Trophoblast cell (in vitro differentiated cells and primary cell): ENCODE data around the gene BAIAP2L1.

Experiments
- DNase-seq, 2 donors: peaks; one replicate each; pipeline ENCODE4 v3.0.0-alpha.2; 2016
- H2AFZ ChIP-seq: 2 replicates; pipeline ENCODE4 v1.6.1; 2013; ENCODE audit warnings: low read length, moderate library complexity, mild to moderate bottlenecking; ENCODE audit not compliant: insufficient read depth, poor library complexity
- H2AK5ac ChIP-seq: 2 replicates; pipeline ENCODE4 v1.6.1; 2013; ENCODE audit warnings: mild to moderate bottlenecking, low read length
- H2BK120ac ChIP-seq: 2 replicates; pipeline ENCODE4 v1.6.1; 2013; ENCODE audit warnings: low read length, mild to moderate bottlenecking, moderate library complexity; ENCODE audit not compliant: insufficient read depth, poor library complexity
- H2BK12ac ChIP-seq: 2 replicates; pipeline ENCODE4 v1.6.1; 2013; ENCODE audit warnings: mild to moderate bottlenecking, low read length, moderate library complexity
- H2BK5ac ChIP-seq: 2 replicates; pipeline ENCODE4 v1.6.1; 2013; ENCODE audit warnings: low read length, low read depth, moderate library complexity, mild to moderate bottlenecking; ENCODE audit not compliant: poor library complexity
- H3K14ac ChIP-seq: 2 replicates; pipeline ENCODE4 v1.6.1; 2013; ENCODE audit warnings: mild to moderate bottlenecking, low read length
- H3K18ac ChIP-seq: 2 replicates; pipeline ENCODE4 v1.6.1; 2013; ENCODE audit warnings: mild to moderate bottlenecking, low read length
- H3K23ac ChIP-seq: 2 replicates; pipeline ENCODE4 v1.6.1; 2013; ENCODE audit warnings: low read length
- H3K27ac ChIP-seq: 2 replicates; pipeline ENCODE4 v1.5.1; 2013; ENCODE audit warnings: low read depth, mild to moderate bottlenecking, inconsistent platforms, low read length, moderate library complexity
- H3K27me3 ChIP-seq: 2 replicates; pipeline ENCODE4 v1.6.1; 2013; ENCODE audit warnings: inconsistent platforms, mild to moderate bottlenecking, low read length, moderate library complexity; ENCODE audit not compliant: insufficient read depth
- H3K36me3 ChIP-seq, 2 experiments: 1 replicate in 1 of 2; 2 replicates in 1 of 2; pipeline ENCODE4 v1.6.1; 2013; ENCODE audit warnings: low read length in 2 of 2, mild to moderate bottlenecking in 2 of 2, moderate library complexity in 1 of 2; ENCODE audit not compliant: insufficient read depth in 2 of 2, control insufficient read depth in 1 of 2
- H3K4ac ChIP-seq: 2 replicates; pipeline ENCODE4 v1.6.1; 2013; ENCODE audit warnings: low read depth, mild to moderate bottlenecking, low read length, moderate library complexity
- H3K4me1 ChIP-seq, 2 experiments: 1 replicate in 1 of 2; 2 replicates in 1 of 2; pipeline ENCODE4 v1.6.1; 2013; ENCODE audit warnings: low read length in 2 of 2, mild to moderate bottlenecking in 2 of 2, moderate library complexity in 1 of 2; ENCODE audit not compliant: insufficient read depth in 2 of 2, control insufficient read depth in 1 of 2
- H3K4me2 ChIP-seq: 2 replicates; pipeline ENCODE4 v1.6.1; 2013; ENCODE audit warnings: inconsistent platforms, mild to moderate bottlenecking, low read length, moderate library complexity
- H3K4me3 ChIP-seq: 2 replicates; pipeline ENCODE4 v1.5.1; 2013; ENCODE audit warnings: mild to moderate bottlenecking, low read depth, low read length, inconsistent platforms
- H3K79me1 ChIP-seq: one replicate; pipeline ENCODE4 v1.6.1; 2013; ENCODE audit warnings: low read length
- H3K79me2 ChIP-seq: 2 replicates; pipeline ENCODE4 v1.6.1; 2013; ENCODE audit warnings: low read length, mild to moderate bottlenecking; ENCODE audit not compliant: control insufficient read depth, insufficient read depth, poor library complexity
- H3K9ac ChIP-seq: 2 replicates; pipeline ENCODE4 v1.6.1; 2013; ENCODE audit warnings: mild to moderate bottlenecking, low read length
- H3K9me3 ChIP-seq: 2 replicates; pipeline ENCODE4 v1.6.1; 2013; ENCODE audit warnings: low read depth, mild to moderate bottlenecking, control low read depth, inconsistent platforms, low read length; ENCODE audit not compliant: insufficient read depth
- H4K12ac ChIP-seq: 2 replicates; pipeline ENCODE4 v1.6.1; 2013; ENCODE audit warnings: low read depth, mild to moderate bottlenecking, low read length, moderate library complexity
- H4K8ac ChIP-seq: 2 replicates; pipeline ENCODE4 v1.6.1; 2013; ENCODE audit warnings: low read depth, mild to moderate bottlenecking, low read length, moderate library complexity
- H4K91ac ChIP-seq: one replicate; pipeline ENCODE4 v1.6.1; 2013; ENCODE audit warnings: low read depth, mild to moderate bottlenecking, low read length, moderate library complexity
- WGBS: extraction: QIAGEN DNeasy Blood & Tissue Kit; methylation state at CpG from one replicate; pipeline ENCODE4 v1.1.7; 2013; ENCODE audit warnings: missing lambda C conversion rate; ENCODE audit not compliant: insufficient read length, insufficient coverage; ENCODE audit errors: extremely low coverage; 5-methylcytosine and 5-hydroxymethylcytosine counted together

Gene BAIAP2L1

DNA sequence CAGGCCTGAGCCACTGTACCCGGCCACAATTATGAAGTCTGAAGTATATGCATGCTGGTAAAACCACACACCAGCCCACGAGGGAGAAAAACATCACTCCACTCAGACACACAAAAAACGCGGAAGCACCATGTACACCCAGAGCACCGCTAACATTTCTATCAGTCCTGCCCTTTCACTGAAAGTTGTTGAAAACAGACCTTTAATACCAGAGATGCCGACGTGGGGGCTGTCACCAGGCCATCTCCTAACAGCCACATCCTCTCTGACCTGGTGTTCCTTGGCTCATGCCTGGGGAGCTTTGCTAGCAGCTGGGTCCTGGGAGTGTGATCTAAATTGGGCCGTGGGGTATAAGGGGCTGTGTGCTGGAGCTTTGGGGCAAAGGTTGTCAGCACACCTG, 49.8 kb downstream of the BAIAP2L1 start:
- Histone ChIP-seq H3K27ac (no peak overlapping the region), H3K79me2 (peaks cover 11% of the 10 kb centered on the region), H3K18ac (no peak overlapping the region), H4K8ac (no peak overlapping the region), H4K91ac (no peak overlapping the region), H3K36me3 (peaks cover 4 to 7% of the 10 kb centered on the region in 2 experiments), H4K12ac (no peak overlapping the region), H3K4me2 (no peak overlapping the region), H2BK12ac (no peak overlapping the region), H3K79me1 (peaks cover 10% of the 10 kb centered on the region), H3K4me1 (peaks cover 10 to 18% of the 10 kb centered on the region in 2 experiments), H2BK120ac (no peak overlapping the region), H3K9ac (no peak overlapping the region), H2AK5ac (no peak overlapping the region), H3K14ac (no peak overlapping the region), H2AFZ (no peak overlapping the region), H3K4me3 (no peak overlapping the region), H3K9me3 (peaks cover 2% of the 10 kb centered on the region), H3K23ac (no peak overlapping the region), H3K27me3 (no peaks in the 10 kb centered on the region), H3K4ac (peak overlapping the region; percentile 51), H2BK5ac (no peak overlapping the region)
- DNase-seq, result peak; percentile 90 to 91
- WGBS, result no CpG with 5 or more reads among the region's 8 CpGs

DNA sequence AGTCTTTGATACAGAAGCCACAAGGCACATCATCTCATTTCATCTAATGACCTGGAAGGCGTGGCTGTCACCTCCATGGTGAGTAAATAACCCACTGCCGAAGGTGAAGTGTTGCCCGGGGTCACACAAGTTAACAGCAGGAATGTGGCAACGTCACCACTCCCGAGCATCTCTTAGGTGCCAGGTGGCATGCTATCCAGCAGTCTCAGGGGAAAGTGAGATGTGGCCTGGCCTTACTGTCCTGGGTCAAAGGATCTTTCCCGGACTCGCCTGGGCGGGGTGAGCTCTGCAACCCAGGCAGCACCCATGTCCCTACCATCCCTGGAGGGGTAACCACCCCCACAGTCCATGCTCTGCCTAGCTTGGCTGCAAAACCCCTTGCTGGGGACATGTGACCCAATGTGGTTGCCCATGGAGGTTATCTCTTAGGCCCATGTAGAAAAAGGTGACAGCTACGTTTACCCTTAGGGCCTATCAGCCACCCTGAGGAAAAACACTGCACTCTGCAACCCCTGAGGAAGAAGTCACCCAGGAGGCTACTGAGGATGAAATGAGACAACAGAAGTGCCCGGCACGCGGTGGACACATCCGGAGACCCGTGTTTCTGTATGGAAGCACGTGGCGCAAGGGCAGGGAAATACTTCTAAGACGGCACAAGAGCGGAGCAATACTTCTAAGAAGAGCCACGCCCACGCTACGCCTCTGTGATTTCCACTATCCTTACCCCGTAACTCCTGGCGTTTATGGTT, 52.0 kb downstream of the BAIAP2L1 start:
- H3K27me3 ChIP-seq, result no peaks in the 10 kb centered on the region
- no peak overlapping the region for H2BK12ac ChIP-seq
- DNase-seq, result peak; percentile 51 to 72

GRCh38 chr7:98346515-98347069, 54.3 kb downstream of the BAIAP2L1 start:
- no peaks in the 10 kb centered on the region for H3K27me3 ChIP-seq

More for the DNA sequence above, 52.0 kb downstream of the BAIAP2L1 start:
- peak overlapping the region; percentile 21 for H3K4ac ChIP-seq
- H3K4me3 ChIP-seq, result no peak overlapping the region
- no peak overlapping the region for H4K12ac ChIP-seq
- no peak overlapping the region for H2AK5ac ChIP-seq
- peaks cover 2% of the 10 kb centered on the region for H3K9me3 ChIP-seq
- H3K23ac ChIP-seq, result no peak overlapping the region
- no peak overlapping the region for H3K14ac ChIP-seq
- H3K4me1 ChIP-seq, result peaks cover under 1 to 9% of the 10 kb centered on the region in 2 experiments
- H3K79me1 ChIP-seq, result peaks cover under 1% of the 10 kb centered on the region
- peaks cover 5% of the 10 kb centered on the region for H3K79me2 ChIP-seq
- H2AFZ ChIP-seq, result no peak overlapping the region
- H2BK5ac ChIP-seq, result no peak overlapping the region
- peaks cover 1 to 7% of the 10 kb centered on the region in 2 experiments for H3K36me3 ChIP-seq
- H3K4me2 ChIP-seq, result no peak overlapping the region
- WGBS, result no CpG with 5 or more reads among the region's 23 CpGs
- no peak overlapping the region for H3K27ac ChIP-seq
- no peak overlapping the region for H3K18ac ChIP-seq
- no peak overlapping the region for H3K9ac ChIP-seq
- no peak overlapping the region for H2BK120ac ChIP-seq
- H4K8ac ChIP-seq, result no peak overlapping the region
- no peak overlapping the region for H4K91ac ChIP-seq

DNA sequence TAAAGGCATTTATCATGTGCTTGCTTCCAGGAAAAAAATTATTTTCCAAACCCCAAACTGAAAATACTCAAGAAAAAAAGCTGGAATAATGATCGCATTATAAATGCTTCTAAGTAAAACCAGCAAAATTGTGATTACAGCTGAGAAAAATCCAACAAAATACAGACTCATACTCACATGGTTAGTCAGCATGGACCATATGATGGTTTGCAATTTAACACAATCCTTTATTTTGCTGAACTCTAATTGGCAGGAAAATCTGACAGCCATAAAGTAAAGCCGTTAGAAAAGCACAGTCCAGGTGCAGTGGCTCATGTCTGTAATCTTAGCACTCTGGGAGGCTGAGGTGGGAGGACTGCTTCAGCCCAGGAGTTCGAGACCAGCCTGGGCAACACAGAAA, 59.8 kb downstream of the BAIAP2L1 start:
- Histone ChIP-seq H2AK5ac (no peak overlapping the region), H3K4me1 (no peaks in the 10 kb centered on the region), H3K79me1 (no peaks in the 10 kb centered on the region), H3K9me3 (peaks cover 3% of the 10 kb centered on the region), H3K9ac (no peak overlapping the region), H3K27me3 (no peaks in the 10 kb centered on the region), H2BK12ac (no peak overlapping the region), H3K27ac (no peak overlapping the region), H4K12ac (no peak overlapping the region), H3K79me2 (no peaks in the 10 kb centered on the region), H2BK5ac (no peak overlapping the region), H3K18ac (no peak overlapping the region), H3K36me3 (peaks cover 4 to 7% of the 10 kb centered on the region in 2 experiments), H3K4me2 (no peak overlapping the region), H3K14ac (no peak overlapping the region), H2AFZ (no peak overlapping the region), H2BK120ac (no peak overlapping the region), H4K91ac (no peak overlapping the region), H3K4me3 (no peak overlapping the region), H4K8ac (no peak overlapping the region), H3K23ac (no peak overlapping the region), H3K4ac (no peak overlapping the region)
- DNase-seq, result peak in 1 of 2 donors; percentile 40
- no CpG with 5 or more reads among the region's 3 CpGs for WGBS

More at GRCh38 chr7:98346515-98347069, 54.3 kb downstream of the BAIAP2L1 start:
- H3K14ac ChIP-seq, result no peak overlapping the region
- no peak overlapping the region for H3K4me2 ChIP-seq
- DNase-seq, result no peak
- no peak overlapping the region for H3K9ac ChIP-seq
- no peak overlapping the region for H3K4me3 ChIP-seq
- H3K4ac ChIP-seq, result no peak overlapping the region
- no peak overlapping the region for H4K91ac ChIP-seq
- H2AFZ ChIP-seq, result no peak overlapping the region
- no peak overlapping the region for H2AK5ac ChIP-seq
- H3K4me1 ChIP-seq, result peaks cover 0 to 6% of the 10 kb centered on the region in 2 experiments
- H3K9me3 ChIP-seq, result peaks cover 2% of the 10 kb centered on the region
- WGBS, result no CpG with 5 or more reads among the region's 7 CpGs
- no peak overlapping the region for H4K12ac ChIP-seq
- no peaks in the 10 kb centered on the region for H3K79me1 ChIP-seq
- no peak overlapping the region for H2BK12ac ChIP-seq
- H3K23ac ChIP-seq, result no peak overlapping the region
- H3K79me2 ChIP-seq, result peaks cover 3% of the 10 kb centered on the region
- H3K18ac ChIP-seq, result no peak overlapping the region
- no peak overlapping the region for H3K27ac ChIP-seq
- H2BK5ac ChIP-seq, result no peak overlapping the region
- H4K8ac ChIP-seq, result no peak overlapping the region
- H3K36me3 ChIP-seq, result peaks cover 1 to 7% of the 10 kb centered on the region in 2 experiments
- H2BK120ac ChIP-seq, result no peak overlapping the region
